HEK293 (cell line): ENCODE measurements around the gene METTL23.
A peak's percentile ranks its signal among the peaks of the same experiment; 100 is the strongest.

ENCODE experiments used
- EGR2 ChIP-seq: fragments of 450-650 bp; formaldehyde crosslinking; IDR thresholded peaks from 2 replicates; pipeline ENCODE4 v1.5.1; 2016; ENCODE audit warnings: low read depth, missing biosample characterization, missing genetic modification characterization
- GLIS1 ChIP-seq: fragments of 450-650 bp; formaldehyde crosslinking; IDR thresholded peaks from 2 replicates; pipeline ENCODE4 v1.5.1; 2016; ENCODE audit warnings: missing biosample characterization, missing genetic modification characterization
- MEIS1 ChIP-seq: sonication (generic); formaldehyde crosslinking; IDR thresholded peaks from 2 replicates; pipeline ENCODE4 v1.8.1; 2022; ENCODE audit warnings: missing genetic modification reagents, mild to moderate bottlenecking, borderline replicate concordance
- ZBTB17 ChIP-seq: fragments of 450-650 bp; formaldehyde crosslinking; IDR thresholded peaks from 2 replicates; pipeline ENCODE4 v1.5.1; 2016; ENCODE audit warnings: missing biosample characterization, missing genetic modification characterization
- ZBTB48 ChIP-seq: fragments of 450-650 bp; formaldehyde crosslinking; IDR thresholded peaks from 2 replicates; pipeline ENCODE4 v1.5.1; 2016; ENCODE audit warnings: missing biosample characterization, missing genetic modification characterization
- ZFP3 ChIP-seq: fragments of 450-650 bp; formaldehyde crosslinking; IDR thresholded peaks from 2 replicates; pipeline ENCODE4 v1.5.1; 2016; ENCODE audit warnings: low read depth, missing biosample characterization, missing genetic modification characterization
- ZFP37 ChIP-seq: fragments of 450-650 bp; formaldehyde crosslinking; IDR thresholded peaks from 2 replicates; pipeline ENCODE4 v1.5.1; 2016; ENCODE audit warnings: missing biosample characterization, missing genetic modification characterization
- ZNF10 ChIP-seq: fragments of 450-650 bp; formaldehyde crosslinking; IDR thresholded peaks from 2 replicates; pipeline ENCODE4 v1.5.1; 2017; ENCODE audit warnings: missing biosample characterization, missing genetic modification characterization
- ZNF138 ChIP-seq: fragments of 450-650 bp; formaldehyde crosslinking; IDR thresholded peaks from 2 replicates; pipeline ENCODE4 v1.5.1; 2016; ENCODE audit warnings: missing biosample characterization, missing genetic modification characterization, borderline replicate concordance
- ZNF140 ChIP-seq: fragments of 450-650 bp; formaldehyde crosslinking; IDR thresholded peaks from 2 replicates; pipeline ENCODE4 v1.5.1; 2016; ENCODE audit warnings: missing biosample characterization, missing genetic modification characterization
- ZNF155 ChIP-seq: fragments of 450-650 bp; formaldehyde crosslinking; IDR thresholded peaks from 2 replicates; pipeline ENCODE4 v1.5.1; 2016; ENCODE audit warnings: missing biosample characterization, missing genetic modification characterization
- ZNF174 ChIP-seq: fragments of 450-650 bp; formaldehyde crosslinking; IDR thresholded peaks from 2 replicates; pipeline ENCODE4 v1.5.0; 2017; ENCODE audit warnings: missing biosample characterization, mild to moderate bottlenecking, missing genetic modification characterization
- ZNF335 ChIP-seq: fragments of 450-650 bp; formaldehyde crosslinking; conservative IDR thresholded peaks from 2 replicates; pipeline ENCODE4 v1.5.1; 2016; ENCODE audit warnings: missing biosample characterization, missing genetic modification characterization
- ZNF37A ChIP-seq: fragments of 450-650 bp; IDR thresholded peaks from 2 replicates; pipeline ENCODE4 v1.5.1; 2018; ENCODE audit warnings: missing biosample characterization, missing genetic modification characterization
- ZNF48 ChIP-seq: fragments of 450-650 bp; formaldehyde crosslinking; IDR thresholded peaks from 2 replicates; pipeline ENCODE4 v1.5.1; 2016; ENCODE audit warnings: missing biosample characterization, missing genetic modification characterization
- ZNF585B ChIP-seq: fragments of 450-650 bp; formaldehyde crosslinking; IDR thresholded peaks from 2 replicates; pipeline ENCODE4 v1.5.1; 2016; ENCODE audit warnings: missing biosample characterization, missing genetic modification characterization
- ZNF600 ChIP-seq: fragments of 450-650 bp; formaldehyde crosslinking; IDR thresholded peaks from 2 replicates; pipeline ENCODE4 v1.5.1; 2016; ENCODE audit warnings: missing biosample characterization, missing genetic modification characterization
- ZNF670 ChIP-seq: fragments of 450-650 bp; formaldehyde crosslinking; IDR thresholded peaks from 2 replicates; pipeline ENCODE4 v1.5.1; 2016; ENCODE audit warnings: missing biosample characterization, missing genetic modification characterization, low read depth
- TF ChIP-seq, protein P1 (sequence below): fragments of 450-650 bp; formaldehyde crosslinking; IDR thresholded peaks from 2 replicates; pipeline ENCODE4 v1.5.1; 2016; ENCODE audit warnings: missing biosample characterization, missing genetic modification characterization
- TF ChIP-seq, protein P2 (sequence below): fragments of 450-650 bp; formaldehyde crosslinking; optimal IDR thresholded peaks from 2 replicates; pipeline ENCODE3; 2016; ENCODE audit warnings: missing biosample characterization, mild to moderate bottlenecking, missing genetic modification characterization
- TF ChIP-seq, protein P3 (sequence below): fragments of 450-650 bp; formaldehyde crosslinking; IDR thresholded peaks from 2 replicates; pipeline ENCODE4 v1.5.1; 2016; ENCODE audit warnings: missing biosample characterization, missing genetic modification characterization, borderline replicate concordance
- TF ChIP-seq, protein P4 (sequence below): fragments of 450-650 bp; formaldehyde crosslinking; IDR thresholded peaks from 2 replicates; pipeline ENCODE4 v1.5.1; 2016; ENCODE audit warnings: missing biosample characterization, missing genetic modification characterization
- TF ChIP-seq, protein P5 (sequence below): fragments of 450-650 bp; formaldehyde crosslinking; IDR thresholded peaks from 2 replicates; pipeline ENCODE4 v1.5.1; 2017; ENCODE audit warnings: missing biosample characterization, missing genetic modification characterization
- TF ChIP-seq, protein P6 (sequence below): fragments of 450-650 bp; formaldehyde crosslinking; IDR thresholded peaks from 2 replicates; pipeline ENCODE4 v1.5.1; 2016; ENCODE audit warnings: missing biosample characterization, missing genetic modification characterization, low read depth
- TF ChIP-seq, protein P7 (sequence below): sonication (generic); formaldehyde crosslinking; IDR thresholded peaks from 2 replicates; pipeline ENCODE4 v1.8.1; 2022; ENCODE audit warnings: mild to moderate bottlenecking, moderate library complexity, missing genetic modification reagents
- TF ChIP-seq, protein P8 (sequence below): fragments of 450-650 bp; formaldehyde crosslinking; IDR thresholded peaks from 2 replicates; pipeline ENCODE4 v1.5.1; 2016; ENCODE audit warnings: missing biosample characterization, missing genetic modification characterization

Gene METTL23

DNA sequence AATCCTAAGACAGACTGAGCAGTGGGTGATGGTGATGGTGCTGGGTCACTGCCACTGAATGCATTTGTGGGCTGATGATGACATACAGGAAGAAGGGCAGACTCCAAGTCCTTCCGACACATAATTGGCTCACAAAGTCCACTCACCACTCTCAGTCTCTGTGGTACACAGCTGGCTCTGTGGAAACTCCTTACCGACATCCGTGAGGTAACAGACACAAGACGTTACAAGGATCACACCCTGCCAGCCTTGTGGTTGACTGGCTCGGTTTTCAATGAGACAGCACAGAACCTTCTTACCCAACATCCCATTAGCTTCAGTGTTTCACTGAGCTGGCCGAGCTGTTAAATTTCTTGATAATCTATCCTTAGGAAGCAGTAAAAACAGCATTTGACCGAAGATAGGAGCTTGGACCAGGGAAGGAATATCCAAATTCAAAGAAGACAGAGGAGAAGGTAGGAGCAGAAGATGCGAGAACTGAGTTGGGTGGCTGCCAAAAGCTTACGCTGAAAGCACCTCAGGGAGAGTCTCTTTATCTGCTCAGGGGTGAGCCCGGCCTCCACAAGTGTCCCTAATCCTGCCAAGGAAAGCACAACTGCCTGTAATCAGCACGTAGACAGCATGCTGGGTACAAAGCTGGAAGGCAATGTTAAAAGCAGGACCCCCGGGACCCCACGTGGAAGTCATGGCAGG, 10.3 kb upstream of the METTL23 start (continued):
- TF ChIP-seq, protein P1, sequence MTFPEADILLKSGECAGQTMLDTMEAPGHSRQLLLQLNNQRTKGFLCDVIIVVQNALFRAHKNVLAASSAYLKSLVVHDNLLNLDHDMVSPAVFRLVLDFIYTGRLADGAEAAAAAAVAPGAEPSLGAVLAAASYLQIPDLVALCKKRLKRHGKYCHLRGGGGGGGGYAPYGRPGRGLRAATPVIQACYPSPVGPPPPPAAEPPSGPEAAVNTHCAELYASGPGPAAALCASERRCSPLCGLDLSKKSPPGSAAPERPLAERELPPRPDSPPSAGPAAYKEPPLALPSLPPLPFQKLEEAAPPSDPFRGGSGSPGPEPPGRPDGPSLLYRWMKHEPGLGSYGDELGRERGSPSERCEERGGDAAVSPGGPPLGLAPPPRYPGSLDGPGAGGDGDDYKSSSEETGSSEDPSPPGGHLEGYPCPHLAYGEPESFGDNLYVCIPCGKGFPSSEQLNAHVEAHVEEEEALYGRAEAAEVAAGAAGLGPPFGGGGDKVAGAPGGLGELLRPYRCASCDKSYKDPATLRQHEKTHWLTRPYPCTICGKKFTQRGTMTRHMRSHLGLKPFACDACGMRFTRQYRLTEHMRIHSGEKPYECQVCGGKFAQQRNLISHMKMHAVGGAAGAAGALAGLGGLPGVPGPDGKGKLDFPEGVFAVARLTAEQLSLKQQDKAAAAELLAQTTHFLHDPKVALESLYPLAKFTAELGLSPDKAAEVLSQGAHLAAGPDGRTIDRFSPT (tag by site-specific recombination), result no peak
- TF ChIP-seq ZNF48 (tag by site-specific recombination) (no peak), ZBTB17 (tag by site-specific recombination) (peak; percentile 98), ZBTB48 (tag by site-specific recombination) (peak; percentile 95), GLIS1 (tag by site-specific recombination) (peak; percentile 78), ZNF600 (tag by site-specific recombination) (peak; percentile 98), ZNF10 (tag by site-specific recombination) (peak; percentile 91), ZNF140 (tag by site-specific recombination) (no peak), ZNF335 (tag by site-specific recombination) (peak; percentile 35; the same call in 1 of the 2 replicates), ZFP37 (tag by site-specific recombination) (no peak), MEIS1 (CRISPR knock-in tag) (no peak), ZNF138 (no peak), ZNF155 (tag by site-specific recombination) (no peak), ZNF174 (tag by site-specific recombination) (no peak), ZNF670 (tag by site-specific recombination) (no peak), ZFP3 (tag by site-specific recombination) (no peak), ZNF37A (no peak), EGR2 (tag by site-specific recombination) (no peak), ZNF585B (no peak)
- TF ChIP-seq, protein P2, sequence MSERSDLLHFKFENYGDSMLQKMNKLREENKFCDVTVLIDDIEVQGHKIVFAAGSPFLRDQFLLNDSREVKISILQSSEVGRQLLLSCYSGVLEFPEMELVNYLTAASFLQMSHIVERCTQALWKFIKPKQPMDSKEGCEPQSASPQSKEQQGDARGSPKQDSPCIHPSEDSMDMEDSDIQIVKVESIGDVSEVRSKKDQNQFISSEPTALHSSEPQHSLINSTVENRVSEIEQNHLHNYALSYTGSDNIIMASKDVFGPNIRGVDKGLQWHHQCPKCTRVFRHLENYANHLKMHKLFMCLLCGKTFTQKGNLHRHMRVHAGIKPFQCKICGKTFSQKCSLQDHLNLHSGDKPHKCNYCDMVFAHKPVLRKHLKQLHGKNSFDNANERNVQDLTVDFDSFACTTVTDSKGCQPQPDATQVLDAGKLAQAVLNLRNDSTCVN, result no peak
- TF ChIP-seq, protein P3, sequence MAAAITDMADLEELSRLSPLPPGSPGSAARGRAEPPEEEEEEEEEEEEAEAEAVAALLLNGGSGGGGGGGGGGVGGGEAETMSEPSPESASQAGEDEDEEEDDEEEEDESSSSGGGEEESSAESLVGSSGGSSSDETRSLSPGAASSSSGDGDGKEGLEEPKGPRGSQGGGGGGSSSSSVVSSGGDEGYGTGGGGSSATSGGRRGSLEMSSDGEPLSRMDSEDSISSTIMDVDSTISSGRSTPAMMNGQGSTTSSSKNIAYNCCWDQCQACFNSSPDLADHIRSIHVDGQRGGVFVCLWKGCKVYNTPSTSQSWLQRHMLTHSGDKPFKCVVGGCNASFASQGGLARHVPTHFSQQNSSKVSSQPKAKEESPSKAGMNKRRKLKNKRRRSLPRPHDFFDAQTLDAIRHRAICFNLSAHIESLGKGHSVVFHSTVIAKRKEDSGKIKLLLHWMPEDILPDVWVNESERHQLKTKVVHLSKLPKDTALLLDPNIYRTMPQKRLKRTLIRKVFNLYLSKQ (tag by site-specific recombination), result no peak
- TF ChIP-seq, protein P4, sequence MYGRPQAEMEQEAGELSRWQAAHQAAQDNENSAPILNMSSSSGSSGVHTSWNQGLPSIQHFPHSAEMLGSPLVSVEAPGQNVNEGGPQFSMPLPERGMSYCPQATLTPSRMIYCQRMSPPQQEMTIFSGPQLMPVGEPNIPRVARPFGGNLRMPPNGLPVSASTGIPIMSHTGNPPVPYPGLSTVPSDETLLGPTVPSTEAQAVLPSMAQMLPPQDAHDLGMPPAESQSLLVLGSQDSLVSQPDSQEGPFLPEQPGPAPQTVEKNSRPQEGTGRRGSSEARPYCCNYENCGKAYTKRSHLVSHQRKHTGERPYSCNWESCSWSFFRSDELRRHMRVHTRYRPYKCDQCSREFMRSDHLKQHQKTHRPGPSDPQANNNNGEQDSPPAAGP, result no peak; the same call in 1 of the 2 replicates
- TF ChIP-seq, protein P5, sequence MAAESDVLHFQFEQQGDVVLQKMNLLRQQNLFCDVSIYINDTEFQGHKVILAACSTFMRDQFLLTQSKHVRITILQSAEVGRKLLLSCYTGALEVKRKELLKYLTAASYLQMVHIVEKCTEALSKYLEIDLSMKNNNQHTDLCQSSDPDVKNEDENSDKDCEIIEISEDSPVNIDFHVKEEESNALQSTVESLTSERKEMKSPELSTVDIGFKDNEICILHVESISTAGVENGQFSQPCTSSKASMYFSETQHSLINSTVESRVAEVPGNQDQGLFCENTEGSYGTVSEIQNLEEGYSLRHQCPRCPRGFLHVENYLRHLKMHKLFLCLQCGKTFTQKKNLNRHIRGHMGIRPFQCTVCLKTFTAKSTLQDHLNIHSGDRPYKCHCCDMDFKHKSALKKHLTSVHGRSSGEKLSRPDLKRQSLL (tag by site-specific recombination), result 0 out of 2 replicates have a peak, but pooled peaks have one; percentile 28
- TF ChIP-seq, protein P6, sequence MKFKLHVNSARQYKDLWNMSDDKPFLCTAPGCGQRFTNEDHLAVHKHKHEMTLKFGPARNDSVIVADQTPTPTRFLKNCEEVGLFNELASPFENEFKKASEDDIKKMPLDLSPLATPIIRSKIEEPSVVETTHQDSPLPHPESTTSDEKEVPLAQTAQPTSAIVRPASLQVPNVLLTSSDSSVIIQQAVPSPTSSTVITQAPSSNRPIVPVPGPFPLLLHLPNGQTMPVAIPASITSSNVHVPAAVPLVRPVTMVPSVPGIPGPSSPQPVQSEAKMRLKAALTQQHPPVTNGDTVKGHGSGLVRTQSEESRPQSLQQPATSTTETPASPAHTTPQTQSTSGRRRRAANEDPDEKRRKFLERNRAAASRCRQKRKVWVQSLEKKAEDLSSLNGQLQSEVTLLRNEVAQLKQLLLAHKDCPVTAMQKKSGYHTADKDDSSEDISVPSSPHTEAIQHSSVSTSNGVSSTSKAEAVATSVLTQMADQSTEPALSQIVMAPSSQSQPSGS (tag by site-specific recombination), result peak; percentile 50
- TF ChIP-seq, protein P7, sequence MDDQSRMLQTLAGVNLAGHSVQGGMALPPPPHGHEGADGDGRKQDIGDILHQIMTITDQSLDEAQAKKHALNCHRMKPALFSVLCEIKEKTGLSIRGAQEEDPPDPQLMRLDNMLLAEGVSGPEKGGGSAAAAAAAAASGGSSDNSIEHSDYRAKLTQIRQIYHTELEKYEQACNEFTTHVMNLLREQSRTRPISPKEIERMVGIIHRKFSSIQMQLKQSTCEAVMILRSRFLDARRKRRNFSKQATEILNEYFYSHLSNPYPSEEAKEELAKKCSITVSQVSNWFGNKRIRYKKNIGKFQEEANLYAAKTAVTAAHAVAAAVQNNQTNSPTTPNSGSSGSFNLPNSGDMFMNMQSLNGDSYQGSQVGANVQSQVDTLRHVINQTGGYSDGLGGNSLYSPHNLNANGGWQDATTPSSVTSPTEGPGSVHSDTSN (CRISPR knock-in tag), result no peak
- TF ChIP-seq, protein P8, sequence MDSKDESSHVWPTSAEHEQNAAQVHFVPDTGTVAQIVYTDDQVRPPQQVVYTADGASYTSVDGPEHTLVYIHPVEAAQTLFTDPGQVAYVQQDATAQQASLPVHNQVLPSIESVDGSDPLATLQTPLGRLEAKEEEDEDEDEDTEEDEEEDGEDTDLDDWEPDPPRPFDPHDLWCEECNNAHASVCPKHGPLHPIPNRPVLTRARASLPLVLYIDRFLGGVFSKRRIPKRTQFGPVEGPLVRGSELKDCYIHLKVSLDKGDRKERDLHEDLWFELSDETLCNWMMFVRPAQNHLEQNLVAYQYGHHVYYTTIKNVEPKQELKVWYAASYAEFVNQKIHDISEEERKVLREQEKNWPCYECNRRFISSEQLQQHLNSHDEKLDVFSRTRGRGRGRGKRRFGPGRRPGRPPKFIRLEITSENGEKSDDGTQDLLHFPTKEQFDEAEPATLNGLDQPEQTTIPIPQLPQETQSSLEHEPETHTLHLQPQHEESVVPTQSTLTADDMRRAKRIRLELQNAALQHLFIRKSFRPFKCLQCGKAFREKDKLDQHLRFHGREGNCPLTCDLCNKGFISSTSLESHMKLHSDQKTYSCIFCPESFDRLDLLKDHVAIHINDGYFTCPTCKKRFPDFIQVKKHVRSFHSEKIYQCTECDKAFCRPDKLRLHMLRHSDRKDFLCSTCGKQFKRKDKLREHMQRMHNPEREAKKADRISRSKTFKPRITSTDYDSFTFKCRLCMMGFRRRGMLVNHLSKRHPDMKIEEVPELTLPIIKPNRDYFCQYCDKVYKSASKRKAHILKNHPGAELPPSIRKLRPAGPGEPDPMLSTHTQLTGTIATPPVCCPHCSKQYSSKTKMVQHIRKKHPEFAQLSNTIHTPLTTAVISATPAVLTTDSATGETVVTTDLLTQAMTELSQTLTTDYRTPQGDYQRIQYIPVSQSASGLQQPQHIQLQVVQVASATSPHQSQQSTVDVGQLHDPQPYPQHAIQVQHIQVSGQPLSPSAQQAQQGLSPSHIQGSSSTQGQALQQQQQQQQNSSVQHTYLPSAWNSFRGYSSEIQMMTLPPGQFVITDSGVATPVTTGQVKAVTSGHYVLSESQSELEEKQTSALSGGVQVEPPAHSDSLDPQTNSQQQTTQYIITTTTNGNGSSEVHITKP (tag by site-specific recombination), result peak; percentile 68; the same call in 1 of the 2 replicates
